ENCODE data around the gene CXXC5.
A peak's percentile ranks its signal among the peaks of the same experiment; 100 is the strongest.

Gene CXXC5

DNA sequence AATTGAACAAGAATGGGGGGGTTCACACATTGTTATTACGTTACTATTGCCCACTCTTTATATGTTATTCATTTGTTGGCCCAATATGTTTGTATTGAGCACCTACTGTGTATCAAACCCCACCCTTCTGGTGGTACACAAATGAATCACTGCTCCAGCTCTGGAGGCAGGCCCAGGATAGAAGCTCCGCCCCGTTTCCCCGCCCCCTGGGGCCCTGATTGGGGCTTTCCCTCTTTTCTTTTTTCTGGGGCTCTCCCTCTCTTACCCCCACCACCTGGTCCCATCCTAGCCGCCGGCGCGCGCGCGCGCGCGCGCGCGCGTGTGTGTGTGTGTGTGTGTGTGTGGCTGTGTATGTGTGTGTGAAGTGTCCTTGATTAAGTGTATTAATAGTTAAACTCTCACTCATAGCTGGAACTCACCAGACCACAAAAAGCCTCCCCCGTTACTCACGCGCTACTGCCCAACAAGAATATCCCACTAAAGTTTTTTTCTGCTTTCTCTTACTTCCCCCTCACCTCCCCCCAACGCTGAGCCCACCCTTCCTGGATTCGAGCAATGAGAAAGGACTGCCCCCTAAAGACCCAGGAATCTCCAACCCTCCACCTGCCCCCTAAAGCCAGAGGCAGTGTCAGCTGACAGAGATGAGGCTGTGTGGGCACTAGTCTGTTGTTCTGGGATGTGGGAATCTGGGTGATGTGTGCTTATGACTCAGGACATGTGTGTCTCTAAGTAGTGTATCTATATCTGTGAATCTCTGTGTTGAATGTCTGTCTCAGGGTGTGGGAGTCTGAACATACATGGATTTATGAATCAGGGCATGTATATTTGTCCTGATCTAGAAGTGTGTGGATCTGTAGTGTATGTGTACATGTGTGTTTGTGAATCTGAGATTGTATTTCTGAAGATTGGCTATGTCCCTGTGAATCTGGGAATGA lies 4.0 kb downstream of the CXXC5 start:
- DNase-seq (ENCODE audit: low spot score), result peak; percentile 87

- no peak for DNase-seq (ENCODE audit: low spot score)
Measured at GRCh38 chr5:139652788-139653241, 4.7 kb downstream of the CXXC5 start.

- DNase-seq (ENCODE audit: low spot score), result no peak
Measured at GRCh38 chr5:139653616-139654015, 5.5 kb downstream of the CXXC5 start.

DNA sequence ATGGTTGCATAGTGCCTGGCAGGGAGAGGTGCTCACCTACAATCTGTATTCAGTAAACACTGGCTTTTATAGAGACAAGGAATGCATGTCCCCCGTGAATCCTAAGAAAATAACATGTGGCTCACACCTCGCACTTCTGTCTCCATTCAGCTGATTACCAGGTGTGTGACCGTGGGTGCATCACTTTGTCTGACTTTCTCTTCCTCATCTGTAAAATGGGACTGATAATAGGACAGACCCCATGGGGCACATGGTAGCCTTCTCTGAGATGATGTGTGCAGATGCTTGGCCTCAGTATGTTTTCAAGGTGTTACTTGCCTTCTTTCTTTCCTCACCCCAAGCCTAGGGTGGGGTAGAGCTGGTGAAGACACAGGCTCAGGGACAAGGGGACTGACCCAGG lies 6.3 kb downstream of the CXXC5 start:
- no peak for DNase-seq (ENCODE audit: low spot score)

DNA sequence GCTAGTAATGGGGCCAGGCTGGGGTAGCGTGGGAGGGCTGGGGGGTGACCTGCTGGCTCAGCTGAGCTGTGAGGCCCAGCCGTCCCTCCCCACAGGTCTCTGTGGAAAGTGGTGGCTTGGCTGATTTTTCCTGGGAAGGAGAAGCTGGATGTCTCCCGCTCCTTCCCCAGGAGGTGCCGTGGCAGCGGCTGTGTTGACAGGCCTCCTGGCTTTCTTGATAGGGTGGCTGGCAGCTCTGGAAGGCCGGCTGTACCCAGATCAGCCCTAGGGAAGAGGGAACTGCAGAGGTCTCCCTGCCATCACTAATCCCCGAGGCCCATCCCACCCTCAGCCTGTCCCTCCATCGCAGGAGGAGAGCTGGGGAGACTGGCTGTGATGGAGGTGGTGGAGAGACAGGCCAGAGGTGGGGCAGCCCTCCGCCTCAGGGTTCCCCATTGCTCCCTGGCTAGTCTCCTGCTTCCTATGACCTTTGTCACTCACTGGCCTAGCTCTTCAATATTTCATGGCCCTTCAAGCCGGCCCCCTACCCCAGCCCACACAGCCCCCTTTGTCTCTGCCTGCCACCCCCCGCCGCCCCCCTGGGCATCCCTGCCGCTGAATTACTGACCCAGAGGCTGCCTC lies 6.8 kb downstream of the CXXC5 start:
- DNase-seq (ENCODE audit: low spot score), result no peak

- DNase-seq (ENCODE audit: low spot score), result no peak
Measured at GRCh38 chr5:139655727-139656271, 7.7 kb downstream of the CXXC5 start.

DNA sequence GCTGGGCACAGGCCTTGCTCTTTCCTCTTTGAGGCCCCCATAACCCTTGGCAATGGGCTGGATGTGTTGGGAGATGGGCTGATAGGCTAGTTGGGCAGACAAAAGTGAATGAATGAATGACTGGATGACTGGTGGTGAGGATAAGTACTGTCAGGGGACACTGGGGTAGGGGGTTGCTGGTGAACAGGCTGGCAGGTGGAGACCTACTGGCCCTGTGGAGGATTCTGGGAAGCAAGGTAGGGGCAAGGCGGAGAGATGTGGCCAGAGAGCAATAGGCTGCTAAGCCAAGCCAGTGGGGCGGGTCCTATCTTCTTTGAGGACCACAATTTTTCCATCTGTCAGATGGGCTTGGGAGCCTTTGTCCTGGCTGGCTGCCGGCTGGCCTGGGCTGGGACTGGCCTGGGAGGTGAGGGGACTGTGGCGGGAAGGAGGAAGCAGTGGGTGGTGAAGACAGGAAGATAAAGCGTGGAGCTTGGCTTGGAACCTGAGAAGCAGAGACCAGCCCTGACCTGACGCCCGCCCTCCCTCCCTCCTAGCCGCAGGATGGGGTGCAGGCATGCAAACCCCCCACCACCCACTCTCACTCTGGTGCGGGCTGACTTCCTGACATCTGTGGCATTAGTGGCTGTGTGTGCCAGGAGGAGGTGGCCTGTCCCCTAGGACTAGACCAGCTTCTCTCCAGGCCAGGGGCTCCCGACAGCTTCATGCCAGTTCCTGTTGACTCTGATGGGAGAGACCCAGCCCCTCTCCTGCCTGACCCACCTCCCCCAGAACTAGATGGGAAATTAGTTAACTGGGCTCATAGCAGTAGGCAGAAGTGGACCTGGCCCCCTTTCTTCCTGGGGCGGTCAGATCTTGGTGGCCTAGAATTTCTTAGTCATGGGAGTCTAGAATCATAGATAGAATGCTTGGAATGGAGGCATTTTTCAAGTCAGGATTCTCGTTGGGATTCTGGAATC lies 9.5 kb downstream of the CXXC5 start:
- DNase-seq (ENCODE audit: low spot score), result no peak

GRCh38 chr5:139658501-139658927 lies 10.4 kb downstream of the CXXC5 start:
- DNase-seq (ENCODE audit: low spot score), result no peak

- DNase-seq (ENCODE audit: low spot score), result no peak
Measured at GRCh38 chr5:139658928-139659667, 10.9 kb downstream of the CXXC5 start.

DNA sequence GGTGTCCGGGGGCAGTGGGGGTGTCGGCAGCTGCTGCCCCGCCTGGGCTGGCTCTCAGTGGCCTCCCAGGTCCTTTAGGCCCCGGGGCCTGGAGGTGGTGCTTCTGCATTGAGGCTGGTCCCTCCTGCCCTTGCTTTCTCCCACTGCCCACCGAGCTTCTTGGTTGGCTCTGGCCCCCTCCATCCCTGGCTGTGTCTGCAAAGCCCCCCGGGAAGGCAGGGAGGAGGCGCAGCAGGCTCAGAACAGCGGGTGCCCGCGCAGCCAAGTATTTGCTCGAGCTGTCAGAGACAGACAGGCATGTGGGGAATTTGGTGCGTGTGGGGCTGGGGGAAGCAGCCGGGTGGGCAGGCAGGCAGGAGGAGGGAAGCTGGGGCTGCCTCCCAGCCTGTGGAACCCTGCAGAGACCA lies 11.5 kb downstream of the CXXC5 start:
- peak; percentile 74 for DNase-seq (ENCODE audit: low spot score)

GRCh38 chr5:139660105-139660922 lies 12.2 kb downstream of the CXXC5 start:
- DNase-seq (ENCODE audit: low spot score), result no peak

GRCh38 chr5:139660923-139661814 lies 13.0 kb downstream of the CXXC5 start:
- DNase-seq (ENCODE audit: low spot score), result no peak

GRCh38 chr5:139662617-139663016 lies 14.5 kb downstream of the CXXC5 start:
- no peak for DNase-seq (ENCODE audit: low spot score)

DNA sequence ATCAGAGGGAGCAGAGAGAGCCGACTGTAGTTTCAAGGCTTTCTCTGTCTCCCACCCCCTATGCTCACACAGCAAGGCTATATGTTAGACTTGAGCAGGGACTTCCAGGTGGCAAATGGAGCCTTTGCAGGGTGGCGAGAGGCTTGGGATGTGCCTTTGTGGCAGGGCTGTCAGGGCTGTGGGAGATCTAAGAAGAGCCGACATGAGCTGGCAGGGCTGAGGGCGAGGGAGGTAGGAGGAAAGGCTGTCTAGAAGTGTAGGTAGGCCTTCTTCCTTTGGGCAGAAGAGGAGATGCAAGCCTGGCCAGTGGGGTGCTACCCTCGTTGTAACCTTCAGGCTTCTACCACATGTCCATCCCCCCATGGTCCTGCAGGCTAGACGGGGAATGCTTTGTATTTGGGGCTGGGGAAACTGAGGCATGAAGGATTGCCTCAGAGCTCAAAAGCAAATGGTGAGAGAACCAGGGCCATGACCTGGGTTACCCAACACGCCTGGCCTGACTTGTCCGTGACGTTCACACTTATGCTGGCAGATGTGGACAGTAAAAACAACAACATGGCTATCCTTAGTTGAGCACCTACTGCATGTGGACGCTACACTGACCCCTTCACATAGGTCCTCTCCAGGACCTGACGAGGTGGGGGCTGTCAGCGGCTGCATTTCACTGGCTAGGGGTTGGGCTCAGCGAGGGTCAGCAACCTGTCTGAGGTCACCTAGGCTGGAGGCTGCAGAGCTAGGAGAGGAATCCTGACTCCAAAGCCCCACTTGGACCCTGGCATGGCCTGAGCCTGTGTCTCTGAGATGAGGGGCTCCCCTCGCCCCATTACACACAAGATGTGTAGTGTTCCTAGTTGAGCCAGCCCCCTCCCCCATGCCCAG lies 15.3 kb downstream of the CXXC5 start:
- DNase-seq (ENCODE audit: low spot score), result no peak

- no peak for DNase-seq (ENCODE audit: low spot score)
Measured at GRCh38 chr5:139664086-139664693, 16.0 kb downstream of the CXXC5 start.

DNA sequence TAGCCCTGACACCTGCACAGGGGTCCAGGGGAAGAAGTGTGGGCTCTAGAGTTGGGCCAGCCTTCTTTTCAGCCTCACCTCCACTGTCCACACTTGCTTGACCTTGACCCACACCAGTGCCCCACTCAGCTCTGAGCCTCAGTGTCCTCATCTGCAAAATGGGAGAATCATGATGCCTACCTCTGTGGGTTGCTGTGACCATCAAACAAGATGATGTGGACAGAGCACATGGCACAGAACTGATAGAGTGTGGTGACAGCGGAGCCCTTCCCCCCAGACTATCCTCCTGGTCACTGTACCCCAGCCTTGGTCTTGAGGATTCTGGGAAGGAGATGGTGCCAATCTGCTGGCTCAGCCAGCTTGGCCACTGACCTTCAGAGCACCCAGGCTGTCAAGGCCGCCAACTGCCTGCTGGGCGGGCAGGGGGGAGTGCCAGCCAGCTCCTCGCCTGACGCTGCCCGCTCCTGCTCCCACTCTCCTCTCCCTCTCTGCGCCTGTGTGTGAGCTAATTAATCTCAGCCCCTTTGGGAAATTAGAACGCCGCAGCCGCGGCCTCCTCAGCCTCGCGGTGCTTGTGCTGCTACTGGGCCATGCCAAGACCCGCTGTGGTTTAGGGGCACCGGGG lies 16.7 kb downstream of the CXXC5 start:
- no peak for DNase-seq (ENCODE audit: low spot score)

DNA sequence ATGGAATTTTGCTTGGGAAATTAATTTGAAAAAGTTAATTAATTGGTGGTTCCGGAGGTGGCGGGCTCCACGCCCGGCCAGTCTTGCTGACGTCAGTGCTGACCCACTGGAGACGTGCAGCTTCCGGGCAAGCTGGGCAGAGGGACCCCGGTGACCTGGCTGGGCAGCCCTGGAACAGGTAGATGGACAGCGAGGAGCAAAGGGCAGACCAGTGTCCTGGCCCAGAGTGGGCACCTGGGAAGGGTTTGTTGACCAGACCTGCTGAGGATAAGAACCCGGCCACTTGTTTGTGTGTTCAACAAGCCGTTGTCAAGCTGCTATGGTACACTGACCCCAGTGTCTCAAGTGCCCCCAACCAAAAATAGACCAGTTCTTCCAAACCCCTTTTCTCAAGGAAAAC lies 17.5 kb downstream of the CXXC5 start:
- DNase-seq (ENCODE audit: low spot score), result no peak

All from ecto neural progenitor cell (in vitro differentiated cells).